ENCODE results near the gene MOB2.

Gene MOB2

GRCh38 chr11:1501421-1502167, 15.0 kb upstream of the MOB2 start:
- no peaks in the 10 kb centered on the region for H3K36me3 ChIP-seq (ENCODE audit: insufficient read depth, low read length)
- no peak overlapping the region for H3K4me3 ChIP-seq (ENCODE audit: low read length, poor library complexity, severe bottlenecking)
- TF ChIP-seq, protein P1, sequence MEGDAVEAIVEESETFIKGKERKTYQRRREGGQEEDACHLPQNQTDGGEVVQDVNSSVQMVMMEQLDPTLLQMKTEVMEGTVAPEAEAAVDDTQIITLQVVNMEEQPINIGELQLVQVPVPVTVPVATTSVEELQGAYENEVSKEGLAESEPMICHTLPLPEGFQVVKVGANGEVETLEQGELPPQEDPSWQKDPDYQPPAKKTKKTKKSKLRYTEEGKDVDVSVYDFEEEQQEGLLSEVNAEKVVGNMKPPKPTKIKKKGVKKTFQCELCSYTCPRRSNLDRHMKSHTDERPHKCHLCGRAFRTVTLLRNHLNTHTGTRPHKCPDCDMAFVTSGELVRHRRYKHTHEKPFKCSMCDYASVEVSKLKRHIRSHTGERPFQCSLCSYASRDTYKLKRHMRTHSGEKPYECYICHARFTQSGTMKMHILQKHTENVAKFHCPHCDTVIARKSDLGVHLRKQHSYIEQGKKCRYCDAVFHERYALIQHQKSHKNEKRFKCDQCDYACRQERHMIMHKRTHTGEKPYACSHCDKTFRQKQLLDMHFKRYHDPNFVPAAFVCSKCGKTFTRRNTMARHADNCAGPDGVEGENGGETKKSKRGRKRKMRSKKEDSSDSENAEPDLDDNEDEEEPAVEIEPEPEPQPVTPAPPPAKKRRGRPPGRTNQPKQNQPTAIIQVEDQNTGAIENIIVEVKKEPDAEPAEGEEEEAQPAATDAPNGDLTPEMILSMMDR (conservative IDR thresholded peaks at IDR 0.05; ENCODE audit: low read length), result no peak
- TF ChIP-seq EZH2phosphoT487 (IDR thresholded peaks at IDR 0.05; ENCODE audit: borderline replicate concordance), result no peak
- no peak overlapping the region for H2AFZ ChIP-seq (ENCODE audit: low read length)
- no peak overlapping the region for H3K4me2 ChIP-seq (ENCODE audit: low read depth, low read length, poor library complexity, severe bottlenecking)
- H3K9me2 ChIP-seq (replicated peaks; ENCODE audit: low read depth, low read length), result no peaks in the 10 kb centered on the region
- H3F3A ChIP-seq (ENCODE audit: low read depth), result no peaks in the 10 kb centered on the region
- peaks cover 72% of the 10 kb centered on the region; the same call in 1 of the 2 replicates for H3K79me2 ChIP-seq (ENCODE audit: insufficient read depth, low read length)
- H4K20me1 ChIP-seq (ENCODE audit: insufficient read depth, low read length, poor library complexity, severe bottlenecking), result peaks cover 4% of the 10 kb centered on the region
- H3K27me3 ChIP-seq (ENCODE audit: insufficient read depth, low read length, poor library complexity, severe bottlenecking), result no peaks in the 10 kb centered on the region
- H3K4me1 ChIP-seq (ENCODE audit: insufficient read depth, low read length, poor library complexity, severe bottlenecking), result no peaks in the 10 kb centered on the region
- H3K9ac ChIP-seq (ENCODE audit: low read depth, low read length, poor library complexity, severe bottlenecking), result no peak overlapping the region
- no peaks in the 10 kb centered on the region for H3K9me3 ChIP-seq (ENCODE audit: insufficient read depth, low read depth, low read length)

DNA sequence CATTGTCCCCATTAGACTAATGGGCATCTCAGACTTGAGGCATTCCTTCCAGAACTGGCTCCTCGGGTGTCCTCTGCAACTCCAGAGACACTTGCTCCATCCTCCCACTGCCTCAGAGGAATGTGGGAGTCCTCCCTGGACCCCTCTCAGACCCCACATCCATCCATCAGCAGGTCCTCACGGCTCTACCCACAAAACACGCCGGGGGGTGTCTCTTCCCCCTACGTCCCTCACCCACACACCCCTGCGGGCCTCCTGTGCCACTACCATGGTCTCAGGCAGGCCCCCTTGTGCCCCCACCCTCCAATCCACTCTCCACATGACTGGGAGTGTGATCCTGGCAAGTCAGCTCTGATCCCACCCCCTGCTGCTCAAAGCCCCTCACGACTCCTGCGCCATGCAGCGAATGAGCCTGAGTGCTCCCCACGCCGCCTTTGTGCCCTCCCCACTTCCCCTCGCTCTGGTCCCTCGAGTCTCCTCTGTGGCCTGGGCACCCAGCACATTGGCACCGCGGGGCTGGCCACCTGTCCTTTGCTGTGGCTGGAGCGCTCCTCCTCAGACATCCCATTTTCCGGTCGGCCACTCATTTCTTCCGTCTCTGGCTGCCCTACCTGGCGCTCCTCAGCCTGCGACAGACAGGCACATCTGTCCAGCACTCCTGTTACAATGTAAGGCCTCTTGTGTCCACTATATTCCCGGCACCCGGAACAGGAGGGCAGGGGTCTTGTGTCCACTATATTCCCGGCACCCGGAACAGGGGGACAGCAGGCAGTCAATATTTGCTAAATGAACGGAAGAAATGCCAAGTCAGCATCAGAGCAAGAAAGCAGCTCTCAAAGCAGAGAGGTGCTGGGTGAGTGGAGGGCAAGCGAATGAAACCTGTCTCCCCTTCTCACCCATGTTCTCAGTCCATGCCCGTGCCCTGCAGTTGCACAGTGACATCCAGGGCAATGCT, 14.2 kb upstream of the MOB2 start:
- H3K79me2 ChIP-seq (ENCODE audit: insufficient read depth, low read length), result peaks cover 75% of the 10 kb centered on the region; the same call in 1 of the 2 replicates
- no peak overlapping the region for H3K9ac ChIP-seq (ENCODE audit: low read depth, low read length, poor library complexity, severe bottlenecking)

DNA sequence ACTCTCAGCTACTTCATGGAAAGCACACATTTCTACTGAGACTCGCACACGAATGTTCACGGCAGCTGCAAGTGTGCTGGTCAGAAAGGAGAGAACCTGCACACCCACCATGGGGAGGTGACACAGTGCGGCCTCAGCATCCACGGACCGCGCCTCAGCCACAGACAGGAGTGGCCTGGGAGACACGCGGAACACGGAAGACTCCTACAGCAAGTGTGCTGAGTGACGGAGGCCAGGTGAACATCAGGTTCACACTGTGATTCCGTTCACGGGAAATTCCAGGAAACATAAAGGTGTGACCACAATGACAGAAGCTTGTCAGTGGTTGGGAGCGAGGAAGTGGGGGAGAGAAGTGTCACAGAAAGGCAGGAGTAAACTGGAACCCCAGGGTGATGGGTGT, 13.3 kb upstream of the MOB2 start:
- Histone ChIP-seq H4K20me1 (ENCODE audit: insufficient read depth, low read length, poor library complexity, severe bottlenecking) (peaks cover 4% of the 10 kb centered on the region), H3K79me2 (ENCODE audit: insufficient read depth, low read length) (peaks cover 75% of the 10 kb centered on the region; the same call in 1 of the 2 replicates), H3K4me1 (ENCODE audit: insufficient read depth, low read length, poor library complexity, severe bottlenecking) (no peaks in the 10 kb centered on the region), H2AFZ (ENCODE audit: low read length) (no peak overlapping the region), H3K4me2 (ENCODE audit: low read depth, low read length, poor library complexity, severe bottlenecking) (no peak overlapping the region), H3K36me3 (ENCODE audit: insufficient read depth, low read length) (no peaks in the 10 kb centered on the region), H3K9ac (ENCODE audit: low read depth, low read length, poor library complexity, severe bottlenecking) (no peak overlapping the region), H3K9me3 (ENCODE audit: insufficient read depth, low read depth, low read length) (no peaks in the 10 kb centered on the region), H3K4me3 (ENCODE audit: low read length, poor library complexity, severe bottlenecking) (no peak overlapping the region), H3F3A (ENCODE audit: low read depth) (no peaks in the 10 kb centered on the region), H3K9me2 (replicated peaks; ENCODE audit: low read depth, low read length) (no peaks in the 10 kb centered on the region), H3K27me3 (ENCODE audit: insufficient read depth, low read length, poor library complexity, severe bottlenecking) (no peaks in the 10 kb centered on the region)
- TF ChIP-seq EZH2phosphoT487 (IDR thresholded peaks at IDR 0.05; ENCODE audit: borderline replicate concordance), result no peak
- TF ChIP-seq, protein P1 (conservative IDR thresholded peaks at IDR 0.05; ENCODE audit: low read length), result no peak

More for the DNA sequence above, 14.2 kb upstream of the MOB2 start:
- no peaks in the 10 kb centered on the region for H3K27me3 ChIP-seq (ENCODE audit: insufficient read depth, low read length, poor library complexity, severe bottlenecking)
- H3K4me1 ChIP-seq (ENCODE audit: insufficient read depth, low read length, poor library complexity, severe bottlenecking), result no peaks in the 10 kb centered on the region
- peaks cover 4% of the 10 kb centered on the region for H4K20me1 ChIP-seq (ENCODE audit: insufficient read depth, low read length, poor library complexity, severe bottlenecking)
- H3K36me3 ChIP-seq (ENCODE audit: insufficient read depth, low read length), result no peaks in the 10 kb centered on the region
- no peak overlapping the region for H3K4me2 ChIP-seq (ENCODE audit: low read depth, low read length, poor library complexity, severe bottlenecking)
- H3K9me3 ChIP-seq (ENCODE audit: insufficient read depth, low read depth, low read length), result no peaks in the 10 kb centered on the region
- no peaks in the 10 kb centered on the region for H3F3A ChIP-seq (ENCODE audit: low read depth)
- H3K9me2 ChIP-seq (replicated peaks; ENCODE audit: low read depth, low read length), result no peaks in the 10 kb centered on the region
- H3K4me3 ChIP-seq (ENCODE audit: low read length, poor library complexity, severe bottlenecking), result no peak overlapping the region
- TF ChIP-seq EZH2phosphoT487 (IDR thresholded peaks at IDR 0.05; ENCODE audit: borderline replicate concordance), result no peak
- TF ChIP-seq, protein P1 (conservative IDR thresholded peaks at IDR 0.05; ENCODE audit: low read length), result no peak
- no peak overlapping the region for H2AFZ ChIP-seq (ENCODE audit: low read length)
